OCI-LY3 (cell line): ENCODE data around the gene BCL7A.
A peak's percentile ranks its signal among the peaks of the same experiment; 100 is the strongest.

Experiments used
- H2AFZ ChIP-seq: fragments of 200-600, 300-600 bp; shearing (Covaris generic); 2 replicates; pipeline ENCODE4 v1.6.0; 2014; ENCODE audit warnings: antibody characterized with exemption, low read depth, low read length
- H3K27ac ChIP-seq: fragments of 200-600, 300-600 bp; sonication (generic); 2 replicates; pipeline ENCODE4 v1.5.1; 2014; ENCODE audit warnings: mild to moderate bottlenecking, low read length, moderate library complexity, mixed read lengths
- H3K27me3 ChIP-seq: fragments of 200-600, 300-600 bp; sonication (generic); 2 replicates; pipeline ENCODE4 v1.6.1; 2014; ENCODE audit warnings: low read depth, low read length, mixed read lengths
- H3K36me3 ChIP-seq: fragments of 200-600, 300-600 bp; sonication (generic); replicated peaks from 2 replicates; pipeline ENCODE3; 2014; ENCODE audit warnings: low read depth, low read length, mixed read lengths
- H3K4me1 ChIP-seq: fragments of 300-600, 200-600 bp; sonication (generic); 2 replicates; pipeline ENCODE4 v1.6.1; 2014; ENCODE audit warnings: low read length, mixed read lengths
- H3K4me2 ChIP-seq: fragments of 200-600, 300-600 bp; sonication (generic); 2 replicates; pipeline ENCODE4 v1.6.1; 2014; ENCODE audit warnings: low read length, mixed read lengths
- H3K4me3 ChIP-seq: fragments of 300-600, 200-600 bp; sonication (generic); 2 replicates; pipeline ENCODE4 v1.5.1; 2014; ENCODE audit warnings: antibody characterized with exemption, mild to moderate bottlenecking, low read length, moderate library complexity
- H3K79me2 ChIP-seq: fragments of 300-600, 200-600 bp; shearing (Covaris generic); 2 replicates; pipeline ENCODE4 v1.6.1; 2014; ENCODE audit warnings: mild to moderate bottlenecking, low read length, mixed read lengths
- H3K9ac ChIP-seq: fragments of 300-600, 200-600 bp; shearing (Covaris generic); 2 replicates; pipeline ENCODE4 v1.6.0; 2014; ENCODE audit warnings: mild to moderate bottlenecking, low read length, moderate library complexity
- H3K9me3 ChIP-seq: fragments of 200-600, 300-600 bp; shearing (Covaris generic); 2 replicates; pipeline ENCODE4 v1.6.1; 2014; ENCODE audit warnings: low read length, mixed read lengths; ENCODE audit not compliant: insufficient read depth
- H4K20me1 ChIP-seq: fragments of 200-600, 300-600 bp; sonication (generic); 2 replicates; pipeline ENCODE4 v1.6.1; 2016; ENCODE audit warnings: low read length, mixed read lengths; ENCODE audit not compliant: insufficient read depth
- CTCF ChIP-seq: fragments of 200-600, 300-600 bp; sonication (generic); IDR thresholded peaks from 2 replicates; pipeline ENCODE4 v1.5.1; 2014; ENCODE audit warnings: antibody characterized with exemption, low read length, low read depth
- EZH2phosphoT487 ChIP-seq: fragments of 200-600 bp; shearing (Covaris generic); IDR thresholded peaks from 2 replicates; pipeline ENCODE4 v1.6.1; 2018; ENCODE audit warnings: antibody characterized with exemption, mixed run types, low read depth

BCL7A gene

GRCh38 chr12:122021822-122022392 lies at the start of gene BCL7A:
BCL7A (plus strand) TSS chr12:122021884; CDS start chr12:122022092, 208 bp downstream.
- peak within 1 kb of the TSS; percentile 39; the same call in 1 of the 2 replicates for H2AFZ ChIP-seq
- no peaks in the 10 kb centered on the region for H3K27me3 ChIP-seq
- H3K4me1 ChIP-seq = peaks cover 36% of the 10 kb centered on the region
- TF ChIP-seq EZH2phosphoT487 (no peak), CTCF (no peak)
- H3K4me2 ChIP-seq = peak within 1 kb of the TSS; percentile 98
- peaks cover 65% of the 10 kb centered on the region for H3K79me2 ChIP-seq
- peak within 1 kb of the TSS; percentile 93 for H3K9ac ChIP-seq
- peaks cover 13% of the 10 kb centered on the region for H3K36me3 ChIP-seq
- H3K4me3 ChIP-seq = peak within 1 kb of the TSS; percentile 82
- peaks cover 7% of the 10 kb centered on the region; the same call in 1 of the 2 replicates for H4K20me1 ChIP-seq
- peak within 1 kb of the TSS; percentile 92 for H3K27ac ChIP-seq
- H3K9me3 ChIP-seq = peaks cover 17% of the 10 kb centered on the region; the same call in 1 of the 2 replicates

GRCh38 chr12:121974026-121974985 lies 47.4 kb upstream of the BCL7A start:
- Histone ChIP-seq H3K79me2 (no peaks in the 10 kb centered on the region), H3K27me3 (0 out of 2 replicates have a peak, but pooled peaks cover 4% of the 10 kb centered on the region), H2AFZ (no peak overlapping the region), H3K4me2 (no peak overlapping the region), H3K4me3 (no peak overlapping the region), H3K27ac (no peak overlapping the region), H3K4me1 (peaks cover 9% of the 10 kb centered on the region), H3K9ac (no peak overlapping the region), H3K9me3 (no peaks in the 10 kb centered on the region), H3K36me3 (no peaks in the 10 kb centered on the region), H4K20me1 (no peaks in the 10 kb centered on the region)
- TF ChIP-seq EZH2phosphoT487 (no peak), CTCF (no peak)

GRCh38 chr12:121975021-121975420 lies 46.7 kb upstream of the BCL7A start:
- H3K36me3 ChIP-seq = no peaks in the 10 kb centered on the region
- peaks cover 16% of the 10 kb centered on the region for H3K4me1 ChIP-seq
- no peaks in the 10 kb centered on the region for H4K20me1 ChIP-seq
- H3K79me2 ChIP-seq = no peaks in the 10 kb centered on the region
- H3K9ac ChIP-seq = no peak overlapping the region
- no peak for TF ChIP-seq CTCF
- TF ChIP-seq EZH2phosphoT487 = no peak
- no peak overlapping the region for H3K27ac ChIP-seq
- no peak overlapping the region for H2AFZ ChIP-seq
- H3K4me3 ChIP-seq = no peak overlapping the region
- no peak overlapping the region for H3K4me2 ChIP-seq
- 0 out of 2 replicates have a peak, but pooled peaks cover 4% of the 10 kb centered on the region for H3K27me3 ChIP-seq
- H3K9me3 ChIP-seq = no peaks in the 10 kb centered on the region

- H4K20me1 ChIP-seq = no peaks in the 10 kb centered on the region
- H3K27ac ChIP-seq = no peak overlapping the region
- no peaks in the 10 kb centered on the region for H3K9me3 ChIP-seq
- H3K79me2 ChIP-seq = no peaks in the 10 kb centered on the region
- no peak overlapping the region for H3K9ac ChIP-seq
- TF ChIP-seq CTCF (no peak), EZH2phosphoT487 (no peak)
- no peaks in the 10 kb centered on the region for H3K36me3 ChIP-seq
- H3K4me1 ChIP-seq = peaks cover 34% of the 10 kb centered on the region
- H2AFZ ChIP-seq = no peak overlapping the region
- no peak overlapping the region for H3K4me3 ChIP-seq
- no peak overlapping the region for H3K4me2 ChIP-seq
- 0 out of 2 replicates have a peak, but pooled peaks cover 4% of the 10 kb centered on the region for H3K27me3 ChIP-seq
Measured at GRCh38 chr12:121976950-121977349, 44.7 kb upstream of the BCL7A start.
